ENCODE measurements around the gene ADORA1.

The ADORA1 gene

DNA sequence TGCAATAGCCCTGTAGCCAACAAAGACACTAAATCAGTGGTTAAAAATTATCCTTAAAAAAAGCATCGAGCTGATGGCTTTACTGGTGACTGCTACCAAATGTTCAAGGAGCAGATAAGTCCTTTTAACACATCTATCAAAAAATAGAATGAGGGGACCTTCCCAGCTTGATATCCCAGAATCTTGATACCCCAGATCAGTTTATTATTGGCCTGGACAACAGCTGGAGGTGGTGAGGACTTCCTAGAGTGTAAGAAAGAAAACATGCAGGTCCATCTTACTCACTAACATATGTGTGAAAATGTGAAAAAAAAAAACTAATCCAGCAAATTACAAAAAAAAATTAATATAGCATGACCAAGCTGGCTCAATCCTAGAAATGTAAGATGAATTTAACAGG, 80.7 kb downstream of the ADORA1 start:
- Histone ChIP-seq H3K27ac (ENCODE audit: insufficient read depth in 1 of 2, low read depth in 1 of 2, low read length in 2 of 2, poor library complexity in 1 of 2, severe bottlenecking in 2 of 2) (no peak overlapping the region), H3K9me3 (ENCODE audit: control extremely low read depth in 1 of 5, control insufficient read depth in 4 of 5, insufficient read depth in 2 of 5, low read depth in 1 of 5, low read length in 4 of 5) (no peaks in the 10 kb centered on the region), H3K36me3 (ENCODE audit: control insufficient read depth in 4 of 4, insufficient read depth in 4 of 4, low read length in 3 of 4) (no peaks in the 10 kb centered on the region), H3K4me1 (ENCODE audit: control extremely low read depth in 1 of 4, control insufficient read depth in 4 of 4, insufficient read depth in 4 of 4, low read length in 3 of 4) (no peaks in the 10 kb centered on the region), H3K4me3 (ENCODE audit: control insufficient read depth in 1 of 7, extremely low read depth in 1 of 7, insufficient read depth in 4 of 7, low read depth in 2 of 7, low read length in 6 of 7) (no peak overlapping the region), H3K27me3 (replicated peaks in 2 of 5; ENCODE audit: control insufficient read depth in 4 of 5, insufficient read depth in 5 of 5, low read length in 4 of 5) (peaks cover 0 to 5% (median 0%) of the 10 kb centered on the region in 5 experiments)
- POLR2A ChIA-PET = no interaction called here
- DNase-seq = no peak
- CTCF ChIA-PET = interaction anchor here (1.4 to 3.6 kb wide), 3 partner anchors 8 to 36 kb away, joined by 5 to 31 read pairs (median 5); no protein-coding TSS in a partner anchor
- WGBS (ENCODE audit: insufficient coverage) = no CpG with 5 or more reads among the region's 1 CpG

DNA sequence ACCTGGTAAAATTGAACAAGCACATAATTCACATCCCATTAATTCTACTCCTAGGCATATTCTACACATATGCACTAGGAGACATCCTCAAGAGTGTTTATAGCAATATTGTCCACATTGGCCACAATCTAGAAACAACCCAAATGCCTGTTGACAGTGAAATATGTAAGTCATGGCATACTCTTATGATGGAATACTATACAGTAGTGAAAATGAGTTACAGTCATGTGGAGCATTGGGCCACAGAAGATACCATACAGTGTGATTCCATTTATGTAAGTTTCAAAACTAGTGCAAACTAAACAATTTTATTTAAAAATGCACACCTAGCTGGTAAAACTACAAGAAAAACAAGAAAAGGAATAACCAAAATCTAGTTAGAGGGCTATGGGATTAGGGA, 82.8 kb downstream of the ADORA1 start:
- DNase-seq = no peak
- ChIA-PET CTCF (interaction anchor here (1.3 to 1.9 kb wide), 2 partner anchors 10 to 44 kb away, joined by 3 to 9 read pairs; no protein-coding TSS in a partner anchor), POLR2A (no interaction called here)
- H3K27me3 ChIP-seq (replicated peaks in 2 of 5; ENCODE audit: control insufficient read depth in 4 of 5, insufficient read depth in 5 of 5, low read length in 4 of 5) = peaks cover 0 to 3% (median 0%) of the 10 kb centered on the region in 5 experiments
- H3K27ac ChIP-seq (ENCODE audit: insufficient read depth in 1 of 2, low read depth in 1 of 2, low read length in 2 of 2, poor library complexity in 1 of 2, severe bottlenecking in 2 of 2) = no peak overlapping the region
- no peak overlapping the region for H3K4me3 ChIP-seq (ENCODE audit: control insufficient read depth in 1 of 7, extremely low read depth in 1 of 7, insufficient read depth in 4 of 7, low read depth in 2 of 7, low read length in 6 of 7)
- no peaks in the 10 kb centered on the region for H3K36me3 ChIP-seq (ENCODE audit: control insufficient read depth in 4 of 4, insufficient read depth in 4 of 4, low read length in 3 of 4)
- no peaks in the 10 kb centered on the region for H3K9me3 ChIP-seq (ENCODE audit: control extremely low read depth in 1 of 5, control insufficient read depth in 4 of 5, insufficient read depth in 2 of 5, low read depth in 1 of 5, low read length in 4 of 5)
- H3K4me1 ChIP-seq (ENCODE audit: control extremely low read depth in 1 of 4, control insufficient read depth in 4 of 4, insufficient read depth in 4 of 4, low read length in 3 of 4) = peaks cover 0 to under 1% (median 0%) of the 10 kb centered on the region in 4 experiments

DNA sequence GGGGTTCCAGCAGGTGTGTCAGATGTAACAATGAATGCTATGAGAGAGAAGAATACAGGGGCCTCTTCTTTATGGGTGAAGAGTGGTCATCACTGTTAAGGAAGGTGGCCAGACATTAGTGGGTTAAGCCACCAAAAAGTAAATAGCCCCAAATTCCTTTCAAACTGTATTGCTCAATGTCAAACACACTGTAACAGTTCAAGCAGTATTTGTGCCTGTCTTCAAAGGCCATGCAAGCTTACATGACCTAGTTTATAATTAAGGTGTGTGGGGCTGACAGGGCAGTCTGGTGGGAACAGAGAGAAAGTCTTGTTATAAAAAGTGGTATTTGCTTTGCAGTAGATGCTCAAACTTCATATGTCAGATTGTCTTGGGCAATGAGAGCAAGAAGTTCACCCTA, 83.5 kb downstream of the ADORA1 start:
- no peak overlapping the region for H3K4me3 ChIP-seq (ENCODE audit: control insufficient read depth in 1 of 7, extremely low read depth in 1 of 7, insufficient read depth in 4 of 7, low read depth in 2 of 7, low read length in 6 of 7)
- POLR2A ChIA-PET = no interaction called here
- CTCF ChIA-PET = interaction anchor here (1.4 to 1.9 kb wide), 2 partner anchors 10 to 14 kb away, joined by 4 to 9 read pairs; no protein-coding TSS in a partner anchor
- peaks cover 0 to 3% (median 0%) of the 10 kb centered on the region in 5 experiments for H3K27me3 ChIP-seq (replicated peaks in 2 of 5; ENCODE audit: control insufficient read depth in 4 of 5, insufficient read depth in 5 of 5, low read length in 4 of 5)
- peaks cover 0 to 5% (median 0%) of the 10 kb centered on the region in 4 experiments for H3K4me1 ChIP-seq (ENCODE audit: control extremely low read depth in 1 of 4, control insufficient read depth in 4 of 4, insufficient read depth in 4 of 4, low read length in 3 of 4)
- no peaks in the 10 kb centered on the region for H3K36me3 ChIP-seq (ENCODE audit: control insufficient read depth in 4 of 4, insufficient read depth in 4 of 4, low read length in 3 of 4)
- H3K9me3 ChIP-seq (ENCODE audit: control extremely low read depth in 1 of 5, control insufficient read depth in 4 of 5, insufficient read depth in 2 of 5, low read depth in 1 of 5, low read length in 4 of 5) = no peaks in the 10 kb centered on the region
- DNase-seq = no peak
- H3K27ac ChIP-seq (ENCODE audit: insufficient read depth in 1 of 2, low read depth in 1 of 2, low read length in 2 of 2, poor library complexity in 1 of 2, severe bottlenecking in 2 of 2) = no peak overlapping the region

DNA sequence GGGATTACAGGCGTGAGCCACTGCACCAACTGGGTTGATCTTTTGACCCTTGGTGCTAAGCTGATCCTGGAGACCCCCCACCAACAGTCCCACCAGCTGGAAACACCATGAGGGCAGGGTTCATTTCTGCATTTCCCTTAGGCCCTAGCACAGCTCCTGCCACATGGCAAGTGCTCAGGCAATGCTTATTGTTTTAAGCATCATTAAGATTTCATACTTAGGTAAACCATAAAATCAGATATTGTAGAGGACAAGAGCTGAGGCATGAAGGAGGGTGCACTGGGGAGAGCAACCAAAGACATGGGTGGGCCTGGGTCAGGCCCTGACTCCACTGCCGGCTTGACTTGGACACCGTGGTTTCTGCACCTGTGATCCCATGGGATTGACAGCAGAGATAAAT, 84.3 kb downstream of the ADORA1 start:
- POLR2A ChIA-PET = no interaction called here
- WGBS (ENCODE audit: insufficient coverage) = 100% methylated on average over 3 of the region's 3 CpGs

GRCh38 chr1:203213126-203213525, 85.6 kb downstream of the ADORA1 start:
- Histone ChIP-seq H3K9me3 (ENCODE audit: control extremely low read depth in 1 of 5, control insufficient read depth in 4 of 5, insufficient read depth in 2 of 5, low read depth in 1 of 5, low read length in 4 of 5) (no peaks in the 10 kb centered on the region), H3K27me3 (replicated peaks in 2 of 5; ENCODE audit: control insufficient read depth in 4 of 5, insufficient read depth in 5 of 5, low read length in 4 of 5) (peaks cover 0 to 8% (median 0%) of the 10 kb centered on the region in 5 experiments), H3K4me1 (ENCODE audit: control extremely low read depth in 1 of 4, control insufficient read depth in 4 of 4, insufficient read depth in 4 of 4, low read length in 3 of 4) (peaks cover 0 to 19% (median 9%) of the 10 kb centered on the region in 4 experiments), H3K4me3 (ENCODE audit: control insufficient read depth in 1 of 7, extremely low read depth in 1 of 7, insufficient read depth in 4 of 7, low read depth in 2 of 7, low read length in 6 of 7) (no peak overlapping the region), H3K27ac (ENCODE audit: insufficient read depth in 1 of 2, low read depth in 1 of 2, low read length in 2 of 2, poor library complexity in 1 of 2, severe bottlenecking in 2 of 2) (no peak overlapping the region), H3K36me3 (ENCODE audit: control insufficient read depth in 4 of 4, insufficient read depth in 4 of 4, low read length in 3 of 4) (no peaks in the 10 kb centered on the region)
- POLR2A ChIA-PET = no interaction called here
- DNase-seq = no peak
- CTCF ChIA-PET = interaction anchor here (0.7 to 6.0 kb wide), 7 partner anchors 11 to 180 kb away, joined by 3 to 42 read pairs (median 8); no protein-coding TSS in a partner anchor
- WGBS (ENCODE audit: insufficient coverage) = 80% methylated on average over 5 of the region's 6 CpGs

More for the DNA sequence above, 84.3 kb downstream of the ADORA1 start:
- no peak for DNase-seq
- H3K27me3 ChIP-seq (replicated peaks in 2 of 5; ENCODE audit: control insufficient read depth in 4 of 5, insufficient read depth in 5 of 5, low read length in 4 of 5) = peaks cover 0 to 3% (median 0%) of the 10 kb centered on the region in 5 experiments
- H3K36me3 ChIP-seq (ENCODE audit: control insufficient read depth in 4 of 4, insufficient read depth in 4 of 4, low read length in 3 of 4) = no peaks in the 10 kb centered on the region
- peaks cover 0 to 6% (median under 1%) of the 10 kb centered on the region in 4 experiments for H3K4me1 ChIP-seq (ENCODE audit: control extremely low read depth in 1 of 4, control insufficient read depth in 4 of 4, insufficient read depth in 4 of 4, low read length in 3 of 4)
- no peak overlapping the region for H3K4me3 ChIP-seq (ENCODE audit: control insufficient read depth in 1 of 7, extremely low read depth in 1 of 7, insufficient read depth in 4 of 7, low read depth in 2 of 7, low read length in 6 of 7)
- no peaks in the 10 kb centered on the region for H3K9me3 ChIP-seq (ENCODE audit: control extremely low read depth in 1 of 5, control insufficient read depth in 4 of 5, insufficient read depth in 2 of 5, low read depth in 1 of 5, low read length in 4 of 5)
- H3K27ac ChIP-seq (ENCODE audit: insufficient read depth in 1 of 2, low read depth in 1 of 2, low read length in 2 of 2, poor library complexity in 1 of 2, severe bottlenecking in 2 of 2) = no peak overlapping the region
- CTCF ChIA-PET = interaction anchor here (1.4 to 2.8 kb wide), 5 partner anchors 11 to 172 kb away, joined by 4 to 17 read pairs (median 8); no protein-coding TSS in a partner anchor

DNA sequence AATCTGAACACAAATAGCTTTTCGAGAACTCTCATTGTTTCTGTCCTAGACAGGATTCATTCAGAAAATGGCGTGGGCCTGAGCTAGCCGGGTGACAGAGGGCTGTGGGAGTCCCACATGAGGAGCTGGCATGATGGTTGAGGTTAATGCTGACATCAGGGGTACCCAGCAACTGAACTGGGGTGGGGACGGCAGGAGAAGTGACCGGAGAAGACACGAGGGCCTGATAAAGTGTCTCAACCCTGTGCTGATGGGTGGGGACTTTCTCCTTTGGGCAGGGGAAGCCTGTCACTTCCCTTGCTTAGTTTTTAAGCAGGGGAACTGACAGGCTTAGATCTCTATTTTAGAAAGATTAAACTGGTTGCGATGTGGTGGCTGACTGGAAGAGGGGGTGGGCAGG, 87.3 kb downstream of the ADORA1 start:
- Histone ChIP-seq H3K27ac (ENCODE audit: insufficient read depth in 1 of 2, low read depth in 1 of 2, low read length in 2 of 2, poor library complexity in 1 of 2, severe bottlenecking in 2 of 2) (no peak overlapping the region), H3K4me3 (ENCODE audit: control insufficient read depth in 1 of 7, extremely low read depth in 1 of 7, insufficient read depth in 4 of 7, low read depth in 2 of 7, low read length in 6 of 7) (no peak overlapping the region), H3K27me3 (replicated peaks in 2 of 5; ENCODE audit: control insufficient read depth in 4 of 5, insufficient read depth in 5 of 5, low read length in 4 of 5) (peaks cover 0 to 9% (median 0%) of the 10 kb centered on the region in 5 experiments), H3K36me3 (ENCODE audit: control insufficient read depth in 4 of 4, insufficient read depth in 4 of 4, low read length in 3 of 4) (no peaks in the 10 kb centered on the region), H3K4me1 (ENCODE audit: control extremely low read depth in 1 of 4, control insufficient read depth in 4 of 4, insufficient read depth in 4 of 4, low read length in 3 of 4) (peaks cover 0 to 19% (median 9%) of the 10 kb centered on the region in 4 experiments), H3K9me3 (ENCODE audit: control extremely low read depth in 1 of 5, control insufficient read depth in 4 of 5, insufficient read depth in 2 of 5, low read depth in 1 of 5, low read length in 4 of 5) (no peaks in the 10 kb centered on the region)
- ChIA-PET CTCF (interaction anchor here (0.9 to 6.0 kb wide), 20 partner anchors 8 to 184 kb away, joined by 3 to 95 read pairs (median 10); partner anchors contain the start of genes CHIT1 and MYBPH), POLR2A (no interaction called here)
- WGBS (ENCODE audit: insufficient coverage) = 87% methylated on average over 7 of the region's 7 CpGs
- DNase-seq = peak in 2 of 3 donors; percentile 45

GRCh38 chr1:203215573-203215972, 88.0 kb downstream of the ADORA1 start:
- Histone ChIP-seq H3K9me3 (ENCODE audit: control extremely low read depth in 1 of 5, control insufficient read depth in 4 of 5, insufficient read depth in 2 of 5, low read depth in 1 of 5, low read length in 4 of 5) (no peaks in the 10 kb centered on the region), H3K27me3 (replicated peaks in 2 of 5; ENCODE audit: control insufficient read depth in 4 of 5, insufficient read depth in 5 of 5, low read length in 4 of 5) (peaks cover 0 to 10% (median 0%) of the 10 kb centered on the region in 5 experiments), H3K4me3 (ENCODE audit: control insufficient read depth in 1 of 7, extremely low read depth in 1 of 7, insufficient read depth in 4 of 7, low read depth in 2 of 7, low read length in 6 of 7) (no peak overlapping the region), H3K36me3 (ENCODE audit: control insufficient read depth in 4 of 4, insufficient read depth in 4 of 4, low read length in 3 of 4) (no peaks in the 10 kb centered on the region), H3K4me1 (ENCODE audit: control extremely low read depth in 1 of 4, control insufficient read depth in 4 of 4, insufficient read depth in 4 of 4, low read length in 3 of 4) (peaks cover 0 to 19% (median 9%) of the 10 kb centered on the region in 4 experiments), H3K27ac (ENCODE audit: insufficient read depth in 1 of 2, low read depth in 1 of 2, low read length in 2 of 2, poor library complexity in 1 of 2, severe bottlenecking in 2 of 2) (no peak overlapping the region)
- WGBS (ENCODE audit: insufficient coverage) = 76% methylated on average over 5 of the region's 9 CpGs
- POLR2A ChIA-PET = interaction anchor here (0.6 to 1.5 kb wide), 2 partner anchors 117 to 175 kb away, joined by 3 to 4 read pairs; no protein-coding TSS in a partner anchor
- no peak for DNase-seq
- CTCF ChIA-PET = interaction anchor here (0.7 to 6.0 kb wide), 33 partner anchors 9 to 223 kb away, joined by 3 to 95 read pairs (median 5); partner anchors contain the start of genes CHIT1 and MYBPH

All from common myeloid progenitor, CD34-positive (primary cell).